Measurements from ENCODE around the gene GRN.
"Not testable (repeated sequence)": the region's sequence is repeated elsewhere in the genome, so short reads cannot be mapped to it uniquely, and the experiment has no call there.

GRN gene

GRCh38 chr17:44383861-44384260 lies 38.8 kb downstream of the GRN start:
- no peak for DNase-seq

GRCh38 chr17:44384281-44384822 lies 39.2 kb downstream of the GRN start:
- DNase-seq, result no peak

GRCh38 chr17:44384823-44385286 lies 39.8 kb downstream of the GRN start:
- no peak for DNase-seq

GRCh38 chr17:44385287-44386181 lies 40.4 kb downstream of the GRN start:
- peak; percentile 68 to 92 (median 84) for DNase-seq

- DNase-seq, result peak in 2 of 3 experiments; percentile 38 to 55
Observed at GRCh38 chr17:44386182-44386525, 41.1 kb downstream of the GRN start.

- DNase-seq, result no peak
Observed at GRCh38 chr17:44387804-44388203, 42.7 kb downstream of the GRN start.

- no peak for DNase-seq
Observed at GRCh38 chr17:44389281-44389680, 44.2 kb downstream of the GRN start, which contains the start of gene ITGA2B. Gene ITGA2B (minus strand): TSS chr17:44389649. CDS start chr17:44389473, 176 bp downstream.

- no peak for DNase-seq
Observed at GRCh38 chr17:44389723-44390202, 44.7 kb downstream of the GRN start.

GRCh38 chr17:44390250-44390870 lies 45.3 kb downstream of the GRN start:
- DNase-seq, result no peak

GRCh38 chr17:44394112-44394511 lies 49.0 kb downstream of the GRN start:
- DNase-seq, result not testable (repeated sequence)

GRCh38 chr17:44394833-44395232 lies 49.7 kb downstream of the GRN start:
- no peak for DNase-seq

GRCh38 chr17:44396946-44397345 lies 51.8 kb downstream of the GRN start:
- DNase-seq, result no peak

- no peak for DNase-seq
Observed at GRCh38 chr17:44397479-44398440, 52.7 kb downstream of the GRN start.

GRCh38 chr17:44398692-44399691 lies 53.9 kb downstream of the GRN start:
- no peak for DNase-seq

GRCh38 chr17:44400226-44400847 lies 55.2 kb downstream of the GRN start:
- peak in 1 of 3 experiments; percentile 16 for DNase-seq
